Measurements from ENCODE around the gene MAPKAPK5. TPM values are rescaled to one million over a fixed set of nuclear protein-coding genes. Genes with fewer than 3 reads are reported as not detected.

The MAPKAPK5 gene
- total RNA-seq, 4 donors from 2014 or later: 31.3 to 45.5 (median 37.0) TPM

GRCh38 chr12:111858778-111859177 lies 16.8 kb downstream of the MAPKAPK5 start:
- Histone ChIP-seq H3K9me3 (no peaks in the 10 kb centered on the region), H3K27me3 (no peaks in the 10 kb centered on the region), H3K4me3 (no peak overlapping the region), H3K27ac (no peak overlapping the region), H3K4me1 (no peaks in the 10 kb centered on the region), H3K36me3 (peaks cover 0 to 8% (median 0%) of the 10 kb centered on the region in 3 donors)
- WGBS, 2 donors: 85 to 97% methylated on average over 7 of the region's 7 CpGs
- TF ChIP-seq POLR2A (IDR thresholded peaks at IDR 0.05): no peak
- TF ChIP-seq CTCF (IDR thresholded peaks at IDR 0.05): no peak
- DNase-seq: no peak
- intact Hi-C loops (cut with DNase I): no loop called here

DNA sequence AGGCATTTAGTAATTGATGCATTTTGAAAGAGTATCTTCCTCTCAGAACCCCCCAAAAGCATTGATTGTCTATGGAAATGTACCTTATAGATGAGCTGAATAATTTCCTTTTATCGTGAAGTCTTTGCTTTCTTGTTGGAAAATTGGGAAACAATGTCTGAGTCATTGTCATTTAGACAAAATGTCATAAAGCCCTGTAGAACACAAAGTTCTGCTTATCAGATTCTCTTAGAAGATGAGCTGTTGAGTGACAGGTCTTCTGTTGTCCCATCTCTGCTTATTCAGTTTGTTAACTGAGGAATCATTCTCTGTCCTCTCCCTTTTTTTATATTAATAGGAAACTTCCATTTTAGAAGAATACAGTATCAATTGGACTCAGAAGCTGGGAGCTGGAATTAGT lies 22.9 kb downstream of the MAPKAPK5 start:
- H3K27ac ChIP-seq: no peak overlapping the region
- no peaks in the 10 kb centered on the region for H3K4me1 ChIP-seq
- H3K27me3 ChIP-seq: no peaks in the 10 kb centered on the region
- intact Hi-C loops (cut with DNase I): no loop called here
- H3K4me3 ChIP-seq: no peak overlapping the region
- no peaks in the 10 kb centered on the region for H3K9me3 ChIP-seq
- DNase-seq: no peak
- WGBS, 2 donors: 64 to 88% methylated on average over 1 of the region's 1 CpG
- H3K36me3 ChIP-seq: peaks cover 4 to 56% (median 15%) of the 10 kb centered on the region in 3 donors
- TF ChIP-seq POLR2A (IDR thresholded peaks at IDR 0.05): no peak

DNA sequence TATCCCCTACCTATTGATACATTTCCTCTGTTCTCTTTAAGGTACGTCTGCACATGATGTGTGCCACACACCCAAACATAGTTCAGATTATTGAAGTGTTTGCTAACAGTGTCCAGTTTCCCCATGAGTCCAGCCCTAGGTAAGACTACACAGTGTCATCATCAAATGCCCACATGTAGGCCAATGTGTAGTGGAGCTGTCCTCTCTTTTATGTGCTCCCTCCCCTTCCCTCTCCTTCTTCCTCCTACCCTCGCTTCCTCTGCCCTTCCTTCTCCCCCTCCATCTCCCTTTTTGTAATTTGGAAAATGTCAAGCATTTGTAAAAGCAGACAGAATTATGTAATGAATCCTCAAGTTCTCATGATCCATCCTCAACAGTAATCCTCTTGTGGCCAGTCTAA lies 25.5 kb downstream of the MAPKAPK5 start:
- Histone ChIP-seq H3K4me3 (no peak overlapping the region), H3K27me3 (no peaks in the 10 kb centered on the region), H3K9me3 (no peaks in the 10 kb centered on the region), H3K4me1 (no peaks in the 10 kb centered on the region), H3K36me3 (peaks cover 14 to 82% (median 25%) of the 10 kb centered on the region in 3 donors), H3K27ac (no peak overlapping the region)
- 91 to 96% methylated on average over 2 of the region's 2 CpGs for WGBS, 2 donors
- TF ChIP-seq CTCF (IDR thresholded peaks at IDR 0.05) (no peak), POLR2A (IDR thresholded peaks at IDR 0.05) (no peak)
- intact Hi-C loops (cut with DNase I): no loop called here
- no peak for DNase-seq

DNA sequence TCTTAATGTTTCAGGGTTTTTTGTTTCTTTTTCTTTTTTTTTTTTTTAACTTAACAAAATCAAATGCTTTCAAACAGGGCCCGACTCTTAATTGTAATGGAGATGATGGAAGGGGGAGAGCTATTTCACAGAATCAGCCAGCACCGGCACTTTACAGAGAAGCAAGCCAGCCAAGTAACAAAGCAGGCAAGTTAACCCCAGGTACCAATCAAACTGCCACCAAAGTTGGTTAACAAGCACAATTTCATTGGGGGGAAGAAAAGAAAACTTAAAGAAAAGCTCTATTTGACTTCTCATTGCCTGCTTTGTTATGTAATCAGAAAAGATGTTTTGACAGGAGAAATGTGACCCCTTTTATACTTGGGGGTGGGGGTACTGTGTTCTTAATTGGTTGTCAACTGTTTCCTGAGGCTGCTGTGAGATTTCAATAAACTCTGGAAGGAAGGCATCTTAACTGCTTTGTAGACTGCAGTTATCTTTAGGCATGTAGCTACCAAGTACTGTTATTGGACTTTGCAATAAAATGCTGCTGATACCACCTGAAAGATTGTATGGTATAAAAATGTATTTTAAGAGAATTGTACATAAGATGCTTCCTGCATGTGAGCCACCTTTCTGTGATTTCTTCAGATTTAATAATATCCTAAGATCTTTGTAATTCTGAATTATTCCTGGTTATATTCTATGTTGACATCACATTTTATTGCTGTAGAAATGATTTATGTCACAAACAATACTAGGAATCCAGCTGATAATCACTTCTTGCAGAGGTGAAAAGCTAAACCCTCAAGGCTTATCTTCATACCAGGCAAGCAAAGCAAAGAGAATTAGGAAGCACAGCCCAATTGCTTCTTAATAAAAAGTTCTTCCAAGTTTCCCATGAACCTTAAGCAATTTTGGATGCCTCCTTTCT lies 26.9 kb downstream of the MAPKAPK5 start:
- intact Hi-C loops (cut with DNase I): no loop called here
- DNase-seq: no peak
- H3K4me1 ChIP-seq: no peaks in the 10 kb centered on the region
- no peak overlapping the region for H3K27ac ChIP-seq
- H3K9me3 ChIP-seq: no peaks in the 10 kb centered on the region
- no peaks in the 10 kb centered on the region for H3K27me3 ChIP-seq
- H3K4me3 ChIP-seq: no peak overlapping the region
- H3K36me3 ChIP-seq: peaks cover 14 to 92% (median 25%) of the 10 kb centered on the region in 3 donors
- no peak for TF ChIP-seq CTCF (IDR thresholded peaks at IDR 0.05)
- TF ChIP-seq POLR2A (IDR thresholded peaks at IDR 0.05): no peak
- WGBS, 2 donors: 75 to 86% methylated on average over 2 of the region's 2 CpGs

- DNase-seq: no peak
- no peaks in the 10 kb centered on the region for H3K9me3 ChIP-seq
- intact Hi-C loops (cut with DNase I): no loop called here
- 95 to 100% methylated on average over 1 of the region's 1 CpG for WGBS, 2 donors
- H3K4me3 ChIP-seq: no peak overlapping the region
- no peaks in the 10 kb centered on the region for H3K4me1 ChIP-seq
- TF ChIP-seq CTCF (IDR thresholded peaks at IDR 0.05) (no peak), POLR2A (IDR thresholded peaks at IDR 0.05) (no peak)
- H3K27me3 ChIP-seq: no peaks in the 10 kb centered on the region
- peaks cover 14 to 96% (median 25%) of the 10 kb centered on the region in 3 donors for H3K36me3 ChIP-seq
- no peak overlapping the region for H3K27ac ChIP-seq
Measured at GRCh38 chr12:111869671-111870070, 27.6 kb downstream of the MAPKAPK5 start.

All from esophagus squamous epithelium (tissue), 5 donors.